Measurements from ENCODE around the gene PAM.

- TF ChIP-seq CTCF (IDR thresholded peaks at IDR 0.05) (no peak), POLR2A (IDR thresholded peaks at IDR 0.05) (no peak)
Observed at GRCh38 chr5:102937894-102938293, 182.8 kb downstream of the PAM start.
